Stimulated activated CD8-positive, alpha-beta memory T cell treated with anti-CD3 and anti-CD28 coated beads, Interleukin-15, amount 100 ng/mL, for 1 hour (primary cell): ENCODE data around the gene HOXD9.

ENCODE experiments used
- DNase-seq: peaks from one replicate; pipeline ENCODE4 v3.0.0-alpha.2; 2020; ENCODE audit warnings: low read depth

HOXD9 gene

GRCh38 chr2:176122683-176123410, at the start of gene HOXD9:
Gene HOXD9, plus strand, starts transcription at chr2:176122719. Its CDS starts 50 bp downstream, at chr2:176122769.
- DNase-seq, result no peak

- no peak for DNase-seq
These were observed 49.3 kb upstream of the HOXD9 start for GRCh38 chr2:176072951-176073904.

GRCh38 chr2:176074919-176075425, 47.5 kb upstream of the HOXD9 start:
- no peak for DNase-seq

GRCh38 chr2:176075481-176075880, 47.0 kb upstream of the HOXD9 start:
- no peak for DNase-seq

GRCh38 chr2:176076063-176076462, 46.5 kb upstream of the HOXD9 start:
- no peak for DNase-seq

- DNase-seq, result no peak
These were observed 45.7 kb upstream of the HOXD9 start for GRCh38 chr2:176076796-176077195.

GRCh38 chr2:176078541-176079284, 43.8 kb upstream of the HOXD9 start:
- no peak for DNase-seq

GRCh38 chr2:176079285-176079830, 43.2 kb upstream of the HOXD9 start:
- no peak for DNase-seq

- DNase-seq, result no peak
These were observed 42.5 kb upstream of the HOXD9 start for GRCh38 chr2:176079831-176080539.

- DNase-seq, result no peak
These were observed 41.8 kb upstream of the HOXD9 start for GRCh38 chr2:176080540-176081375.

GRCh38 chr2:176081376-176081836, 41.1 kb upstream of the HOXD9 start:
- DNase-seq, result no peak

GRCh38 chr2:176081837-176082524, 40.5 kb upstream of the HOXD9 start:
- DNase-seq, result no peak

- no peak for DNase-seq
These were observed 40.0 kb upstream of the HOXD9 start for GRCh38 chr2:176082525-176082823.

- no peak for DNase-seq
These were observed 39.4 kb upstream of the HOXD9 start for GRCh38 chr2:176082824-176083751.

- DNase-seq, result no peak
These were observed 38.7 kb upstream of the HOXD9 start, which contains the start of gene EVX2 for GRCh38 chr2:176083796-176084261. Gene EVX2, minus strand, starts transcription at chr2:176083962. Its CDS starts 186 bp downstream, at chr2:176083776.

GRCh38 chr2:176084611-176085119, 37.9 kb upstream of the HOXD9 start:
- no peak for DNase-seq

- DNase-seq, result no peak
These were observed 37.3 kb upstream of the HOXD9 start for GRCh38 chr2:176085120-176085788.
